GM18861 (cell line): ENCODE measurements around the gene PP2D1.
A peak's percentile ranks its signal among the peaks of the same experiment; 100 is the strongest.
"Not testable (repeated sequence)": the region's sequence is repeated elsewhere in the genome, so short reads cannot be mapped to it uniquely, and the experiment has no call there.

ENCODE experiments used
- ATAC-seq: cut with Tn5 transposase; IDR thresholded peaks from one replicate; pipeline ENCODE4 v1.9.1; 2021; ENCODE audit not compliant: unreplicated experiment

Gene PP2D1

DNA sequence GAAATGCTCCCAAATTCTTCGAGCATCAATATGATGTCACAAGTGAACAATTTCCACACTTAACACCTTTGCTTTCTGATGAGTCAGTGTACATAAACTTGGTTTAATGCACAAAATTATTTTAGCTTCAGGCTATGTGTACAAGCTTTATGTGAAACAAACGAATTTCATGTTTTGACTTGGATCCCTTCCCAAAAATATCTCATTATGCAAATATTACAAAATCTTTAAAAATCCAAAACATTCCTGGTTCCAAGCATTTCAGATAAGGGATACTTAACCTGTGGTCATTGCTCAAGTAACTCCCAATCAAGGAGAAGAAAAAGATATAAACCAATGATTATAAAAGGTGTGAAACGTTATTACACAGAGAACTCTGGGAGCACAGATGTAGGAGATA lies 40.0 kb downstream of the PP2D1 start:
- no peak for ATAC-seq

DNA sequence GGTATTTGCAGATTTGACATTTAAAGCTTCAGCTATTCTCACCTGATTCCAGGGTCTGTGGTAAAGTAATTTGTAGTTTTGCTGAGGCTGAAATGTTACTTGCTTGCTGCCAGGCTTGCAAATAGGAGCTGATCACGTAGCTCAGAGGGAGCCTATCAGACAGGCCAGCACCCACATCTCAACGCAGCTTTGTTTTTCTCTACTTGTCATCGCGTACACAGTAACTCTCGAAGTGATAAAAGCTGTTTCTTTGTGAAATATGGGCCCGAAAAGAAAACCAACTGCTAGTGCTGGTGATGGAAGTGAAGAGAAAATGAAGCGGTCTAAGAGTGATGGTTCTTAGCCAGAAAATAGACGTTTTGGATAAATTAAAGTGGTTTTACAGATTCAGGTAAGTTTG lies 41.7 kb downstream of the PP2D1 start:
- ATAC-seq = no peak

DNA sequence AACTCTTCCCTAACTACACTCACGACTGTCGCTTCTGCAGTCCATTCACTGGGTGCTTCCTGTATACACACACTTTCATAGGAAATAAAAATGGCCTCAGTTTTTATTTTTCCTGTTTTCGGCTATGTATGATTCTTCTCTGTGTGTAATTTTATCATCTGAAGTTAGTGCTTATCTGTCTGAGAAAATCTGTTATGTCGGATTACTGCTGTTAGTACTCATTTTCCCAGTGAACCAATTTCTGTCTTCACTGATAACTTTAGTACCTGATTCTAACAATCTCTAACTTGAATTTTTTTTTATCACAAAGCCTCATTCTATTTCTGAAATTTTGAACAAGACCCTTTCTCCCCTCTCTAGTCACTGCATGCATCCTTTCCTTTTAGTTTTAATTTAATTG lies 44.3 kb downstream of the PP2D1 start:
- ATAC-seq = no peak

DNA sequence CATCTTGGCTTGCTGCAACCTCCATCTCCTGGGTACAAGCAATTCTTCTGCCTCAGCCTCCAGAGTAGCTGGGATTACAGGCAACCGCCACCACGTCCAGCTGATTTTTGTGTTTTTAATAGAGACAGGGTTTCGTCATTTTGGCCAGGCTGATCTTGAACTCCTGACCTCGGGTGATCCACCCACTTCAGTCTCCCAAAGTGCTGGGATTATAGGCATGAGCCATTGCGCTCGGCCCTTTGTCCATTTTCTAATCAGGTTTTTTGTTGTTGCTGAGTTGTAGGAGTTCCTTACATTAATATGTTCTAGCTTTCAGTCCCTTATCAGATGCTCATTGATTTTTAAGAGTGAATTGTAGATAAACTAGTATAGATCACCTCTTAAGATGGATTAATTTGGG lies 44.9 kb downstream of the PP2D1 start:
- ATAC-seq = no peak

DNA sequence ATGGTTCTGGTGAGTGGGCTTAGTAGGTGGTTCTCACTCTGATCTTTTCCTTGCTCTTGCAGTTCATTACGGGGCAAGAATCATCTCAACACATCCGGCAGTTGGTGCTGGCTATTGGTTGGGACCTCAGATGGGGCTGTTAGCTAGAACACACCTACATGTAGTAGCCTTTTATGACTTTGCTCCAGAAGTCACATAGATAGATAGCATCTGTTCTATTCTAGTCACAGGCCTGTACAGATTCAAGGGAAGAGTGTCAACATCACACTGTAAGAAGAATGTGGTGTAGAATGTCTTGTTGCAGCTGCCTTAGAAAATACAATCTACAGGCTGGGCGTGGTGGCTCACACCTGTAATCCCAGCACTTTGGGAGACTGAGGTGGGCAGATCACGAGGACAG lies 50.1 kb downstream of the PP2D1 start:
- ATAC-seq = no peak

DNA sequence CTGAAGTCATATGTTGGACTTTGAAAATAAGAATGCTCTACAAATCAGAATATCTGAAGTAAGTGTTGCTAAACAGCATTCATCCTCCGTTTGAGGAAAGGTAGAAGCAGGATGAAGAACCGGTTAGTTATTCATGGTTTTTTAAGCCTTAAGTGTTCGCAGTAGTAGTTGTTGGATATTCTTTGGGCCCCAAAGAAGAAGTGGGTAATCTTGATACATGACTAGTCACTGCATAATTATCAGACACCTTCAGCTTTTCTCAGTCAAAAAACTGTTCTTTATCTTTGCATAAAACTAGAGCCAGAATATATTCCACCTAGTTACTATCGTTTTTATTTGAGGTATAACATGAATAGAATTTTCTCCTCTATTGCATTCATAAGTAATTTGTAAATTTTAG lies 51.4 kb downstream of the PP2D1 start:
- no peak for ATAC-seq

DNA sequence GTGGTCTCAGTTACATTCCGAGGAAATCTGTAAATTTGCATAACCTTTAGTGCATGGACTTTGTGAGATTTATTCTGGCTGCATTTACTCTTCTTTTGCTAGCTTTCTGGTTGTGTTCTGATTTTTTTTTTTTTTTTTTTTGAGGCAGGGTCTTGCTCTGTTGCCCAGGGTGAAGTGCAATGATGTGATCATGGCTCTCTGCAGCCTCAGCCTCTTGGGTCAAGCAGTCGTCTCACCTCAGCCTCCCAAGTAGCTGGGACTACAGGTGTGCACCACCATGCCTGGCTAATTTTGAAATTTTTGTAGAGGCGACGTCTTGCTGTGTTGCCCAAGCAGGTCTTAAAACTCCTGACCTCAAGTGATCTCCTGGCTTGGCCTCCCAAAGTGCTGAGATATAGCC lies 52.6 kb downstream of the PP2D1 start:
- no peak for ATAC-seq

DNA sequence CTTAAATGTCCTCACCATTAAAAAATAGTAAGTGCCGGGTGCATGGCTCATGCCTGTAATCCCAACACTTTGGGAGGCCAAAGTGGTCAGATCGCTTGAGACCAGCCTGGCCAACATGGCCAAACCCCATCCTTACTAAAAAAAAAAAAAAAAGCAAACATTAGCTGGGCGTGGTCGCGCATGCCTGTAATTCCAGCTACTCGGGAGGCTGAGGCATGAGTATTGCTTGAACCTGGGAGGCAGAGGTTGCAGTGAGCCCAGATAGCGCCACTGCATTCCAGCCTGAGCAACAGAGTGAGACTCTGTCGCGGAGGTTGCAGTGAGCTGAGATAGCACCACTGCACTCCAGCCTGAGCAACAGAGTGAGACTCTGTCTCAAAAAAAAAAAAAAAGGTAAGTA lies 54.7 kb downstream of the PP2D1 start:
- ATAC-seq = not testable (repeated sequence)

DNA sequence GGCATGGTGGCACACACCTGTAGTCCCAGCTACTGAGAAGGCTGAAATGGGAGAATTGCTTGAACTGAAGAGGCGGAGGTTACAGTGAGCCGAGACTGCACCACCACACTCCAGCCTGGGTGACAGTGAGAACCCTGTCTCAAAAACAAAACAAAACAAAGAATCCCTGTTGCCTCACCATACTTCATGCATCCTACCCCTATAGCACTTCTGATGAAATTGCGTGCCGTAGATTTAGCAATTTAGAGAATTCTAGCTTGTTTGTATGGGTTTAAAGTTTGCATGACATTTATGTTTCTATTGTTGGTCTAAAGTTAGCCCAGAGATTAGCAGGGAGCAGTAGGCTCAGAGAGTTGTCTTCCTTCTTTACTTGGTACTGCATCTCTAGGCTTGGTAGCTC lies 57.4 kb downstream of the PP2D1 start:
- ATAC-seq = no peak

DNA sequence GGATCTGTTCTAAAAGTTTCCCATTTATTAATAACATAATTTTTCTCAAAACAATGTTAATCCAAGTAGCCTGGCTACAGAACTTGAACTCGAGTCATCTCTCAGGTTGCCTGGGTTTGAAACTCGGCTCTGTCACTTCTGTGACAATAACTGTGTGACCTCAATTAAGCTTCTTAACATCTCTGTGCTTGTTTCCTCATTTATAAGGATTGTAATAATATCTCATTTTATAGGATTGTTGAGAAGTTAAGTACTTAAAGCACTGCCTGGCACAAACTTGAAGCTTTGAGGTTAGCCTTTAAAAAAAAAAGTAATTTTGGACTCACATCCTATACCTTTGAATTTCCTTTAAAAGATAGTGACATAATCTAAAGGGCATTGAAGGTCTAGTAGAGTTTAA lies 61.7 kb downstream of the PP2D1 start:
- no peak for ATAC-seq

DNA sequence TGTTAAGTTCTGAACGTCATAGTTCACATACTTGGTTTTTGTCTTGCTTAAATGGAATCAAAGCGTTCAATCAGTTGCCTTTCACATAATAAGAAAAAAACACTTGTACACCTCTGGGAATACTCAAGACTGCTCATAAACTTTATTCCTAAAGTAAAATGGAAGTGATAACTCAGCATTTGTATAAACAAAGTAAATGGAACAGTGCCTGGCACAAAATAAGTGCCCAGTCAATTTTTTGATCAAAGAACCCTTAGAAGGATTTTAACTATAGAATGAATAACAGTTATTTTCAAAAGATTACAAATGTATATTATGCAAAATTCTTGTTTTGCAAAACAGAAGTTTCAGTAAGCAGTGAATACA lies 63.9 kb downstream of the PP2D1 start:
- ATAC-seq = no peak

DNA sequence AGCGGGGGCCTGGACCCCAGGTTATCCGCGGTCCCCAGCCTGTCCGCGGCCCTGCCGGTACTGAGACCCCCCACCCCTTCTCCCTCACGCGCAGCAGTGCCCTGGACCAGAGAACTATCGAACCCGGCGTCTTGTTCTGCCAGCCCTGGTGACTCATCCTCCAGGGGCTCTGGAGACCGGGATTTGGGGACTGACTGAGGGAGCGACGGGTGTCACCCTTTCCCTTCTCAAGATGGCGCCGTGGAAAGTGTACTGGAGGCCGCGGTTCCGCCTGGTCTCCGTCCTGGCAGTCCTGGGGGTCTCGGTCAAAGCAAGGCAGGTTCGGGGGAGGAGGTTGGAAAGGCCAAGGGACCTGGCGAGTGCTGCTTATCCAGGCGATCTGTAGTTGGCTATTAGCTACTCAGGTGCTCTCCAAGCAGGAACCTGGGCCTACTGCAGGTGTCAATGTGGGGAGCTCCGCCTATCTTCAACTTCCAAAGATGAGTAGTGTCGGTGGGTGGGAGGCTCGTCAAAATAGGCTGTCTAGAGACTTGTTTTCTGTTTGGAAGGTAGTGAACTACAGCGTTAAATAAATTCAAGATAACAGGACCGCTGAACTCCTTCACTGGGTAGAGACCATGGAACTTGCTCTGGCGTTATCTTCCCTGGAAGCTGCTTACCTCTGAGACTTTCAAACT lies 64.4 kb downstream of the PP2D1 start:
- no peak for ATAC-seq

DNA sequence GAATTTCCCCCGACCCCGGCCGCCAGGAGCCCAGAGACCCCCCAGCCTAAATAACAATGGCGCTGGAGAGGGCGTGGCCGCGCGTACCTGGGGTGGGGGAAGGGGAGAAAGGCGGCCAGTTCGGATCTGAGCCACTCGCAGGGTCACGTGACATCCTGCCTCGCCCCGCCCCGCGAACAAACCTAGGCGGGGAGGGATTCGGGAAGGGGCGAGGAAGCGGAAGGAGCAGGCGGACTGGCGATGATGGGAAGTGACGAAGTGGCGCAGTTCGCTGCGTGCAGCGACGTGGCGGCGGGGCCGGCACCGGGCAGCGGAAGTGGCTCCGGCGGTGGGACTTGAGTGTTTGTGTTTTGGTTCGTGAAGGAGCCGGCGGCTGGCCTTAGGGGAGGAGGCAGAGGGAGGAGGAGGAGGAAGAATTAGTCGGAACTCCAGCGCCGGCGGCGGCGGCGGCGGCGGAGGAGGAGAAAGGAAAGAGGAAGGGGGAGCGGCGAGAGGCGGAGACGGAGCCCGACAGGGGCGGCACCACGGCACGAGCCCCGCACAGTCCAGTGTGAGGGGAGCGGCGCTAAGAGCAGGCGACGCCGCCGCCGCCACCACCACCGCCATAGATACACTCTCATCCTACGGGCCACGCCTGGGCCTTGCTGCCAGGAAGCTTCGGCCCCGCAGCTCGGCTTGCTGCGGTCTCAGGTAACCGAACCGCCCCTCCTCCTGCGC lies 65.1 kb downstream of the PP2D1 start, which contains the start of gene RAB5A:
Gene RAB5A (plus strand): TSS at position 266 of the 717 bp plus-strand sequence. CDS start 3,802 bp downstream, outside the sequence.
- peak; percentile 98 for ATAC-seq

DNA sequence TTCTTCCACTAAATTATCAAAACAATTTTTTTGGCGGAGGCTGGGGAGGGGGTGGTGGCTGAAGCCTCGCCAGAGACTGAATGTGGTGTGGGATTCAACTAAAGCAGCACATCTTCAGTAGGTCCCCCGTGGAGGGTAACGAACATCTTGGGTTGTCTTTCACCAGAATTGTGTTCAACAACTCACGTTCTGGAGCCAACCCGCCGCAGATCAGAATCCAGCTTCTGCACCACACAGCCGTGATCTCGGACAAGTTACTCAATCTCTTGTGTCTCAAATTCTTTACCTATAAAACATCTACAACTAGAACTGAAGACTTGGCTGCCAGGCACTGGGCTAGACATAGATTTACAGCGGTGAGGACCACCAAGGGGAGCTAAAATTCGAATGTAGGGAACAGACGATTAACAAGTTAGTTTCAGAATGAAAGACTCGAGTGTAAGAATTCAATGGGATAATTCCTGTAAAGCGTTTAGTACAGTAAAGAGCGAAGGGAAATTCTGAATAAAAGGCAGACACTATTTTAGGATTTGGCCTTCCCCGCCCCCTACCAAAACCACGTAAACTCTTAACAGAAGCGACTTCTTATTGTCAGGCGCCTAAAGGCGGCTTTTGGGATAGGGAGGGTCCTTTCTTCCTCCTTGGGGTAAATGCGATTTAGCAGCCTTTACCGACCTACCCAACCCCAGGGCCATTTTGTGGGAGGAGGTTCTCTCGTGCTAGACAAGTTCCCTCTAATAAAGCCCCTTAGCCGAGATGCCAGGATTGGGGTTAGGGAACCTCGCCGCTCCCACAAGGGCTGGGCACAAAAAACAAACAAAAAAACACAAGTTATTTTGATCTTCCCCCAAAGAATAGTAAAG lies 65.9 kb downstream of the PP2D1 start:
- no peak for ATAC-seq

DNA sequence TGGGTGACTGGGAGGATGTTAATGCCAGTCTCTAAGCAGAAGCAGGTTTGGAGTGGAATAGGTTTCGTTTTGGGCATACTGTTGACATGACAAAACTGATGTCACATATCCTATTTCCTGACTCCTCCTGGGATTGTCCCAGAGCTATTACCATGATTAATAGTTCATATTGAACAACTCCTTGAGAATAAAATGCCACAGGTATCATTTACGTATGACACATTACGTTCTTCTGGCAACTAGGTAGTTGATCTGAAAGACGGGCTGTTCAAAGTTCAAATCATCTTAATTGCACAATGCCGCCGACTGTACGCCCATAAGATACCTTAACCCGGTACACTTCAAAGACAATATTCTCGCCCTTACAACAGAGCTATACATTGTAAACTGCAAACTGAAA lies 66.5 kb downstream of the PP2D1 start:
- ATAC-seq = no peak

DNA sequence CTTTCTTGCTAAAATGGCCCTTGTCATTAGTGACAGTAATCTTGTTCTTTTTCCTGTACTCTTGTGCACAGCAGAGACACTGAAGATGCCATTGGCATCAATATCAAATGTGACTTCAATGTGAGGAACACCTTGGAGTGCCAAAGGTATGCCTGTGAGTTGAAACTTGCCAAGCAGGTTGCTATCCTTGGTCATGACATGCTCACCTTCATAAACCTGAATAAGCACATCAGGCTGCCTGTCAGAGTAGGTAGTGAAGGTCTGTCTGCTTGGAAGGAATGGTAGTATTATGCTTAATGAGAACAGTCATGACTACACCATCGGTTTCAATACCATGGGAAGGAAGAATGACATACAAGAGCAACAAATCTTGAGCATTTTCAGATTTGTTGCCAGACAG lies 71.4 kb downstream of the PP2D1 start:
- ATAC-seq = no peak

DNA sequence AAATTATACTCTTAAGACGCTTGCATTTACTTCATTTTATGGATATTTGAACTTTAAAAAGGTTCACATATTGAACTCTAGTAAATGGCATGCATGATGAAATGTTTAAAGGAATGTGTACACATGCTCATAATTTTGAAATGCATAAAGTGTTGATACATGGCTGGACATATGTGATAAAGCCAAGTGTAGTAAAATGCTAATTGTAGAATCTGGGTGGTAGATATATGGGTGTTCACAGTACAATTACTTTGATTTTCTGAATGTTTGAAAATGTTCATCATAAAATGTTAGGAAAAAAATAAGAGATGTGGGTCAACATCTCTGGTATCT lies 73.8 kb downstream of the PP2D1 start:
- no peak for ATAC-seq

DNA sequence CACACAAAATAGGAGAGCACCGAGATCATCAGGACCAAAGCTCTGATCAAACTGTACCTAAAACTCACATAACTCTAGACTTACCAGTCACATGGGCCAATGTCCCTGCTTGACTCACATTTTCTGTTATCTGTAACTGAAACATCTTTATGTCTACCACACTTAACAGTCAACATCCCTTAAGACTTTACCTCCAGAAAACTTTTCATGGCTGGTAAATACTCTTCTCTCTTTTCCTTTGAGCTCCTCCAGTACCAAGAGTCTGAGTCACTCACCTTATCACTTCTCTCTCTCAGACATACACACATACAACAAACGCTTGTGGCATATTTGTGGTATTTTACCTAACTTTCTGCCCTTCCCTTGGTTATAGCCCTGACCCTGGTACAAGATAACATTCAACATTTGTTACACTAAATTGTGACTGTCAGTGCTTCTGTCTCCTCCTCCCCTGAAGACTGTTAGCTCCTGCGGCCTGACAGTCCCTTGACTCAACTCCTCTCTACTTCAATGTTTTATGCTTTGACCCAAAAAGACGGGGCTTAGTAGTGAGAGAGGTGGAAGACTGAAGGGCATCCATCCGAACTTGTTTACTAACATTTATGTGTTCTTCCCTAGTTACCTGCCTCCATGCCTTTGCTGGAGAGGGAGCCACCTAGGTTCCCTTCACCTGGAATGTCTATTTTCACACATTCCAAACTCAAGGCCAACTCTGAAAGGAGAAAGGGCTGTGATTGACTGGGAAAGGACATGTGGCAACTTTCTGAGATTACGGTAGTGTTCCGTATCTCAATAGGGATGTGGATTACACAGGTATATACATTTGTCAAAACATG lies 74.4 kb downstream of the PP2D1 start:
- ATAC-seq = no peak
